GM18907 (cell line): ENCODE data around the gene EXOC4.
"Not testable (repeated sequence)": the region's sequence is repeated elsewhere in the genome, so short reads cannot be mapped to it uniquely, and the experiment has no call there.

Experiments used
- ATAC-seq: cut with Tn5 transposase; IDR thresholded peaks from one replicate; pipeline ENCODE4 v1.9.1; 2021; ENCODE audit warnings: mild to moderate bottlenecking, moderate library complexity; ENCODE audit not compliant: unreplicated experiment

EXOC4 gene

GRCh38 chr7:133948588-133948987, 695.7 kb downstream of the EXOC4 start:
- ATAC-seq: no peak

GRCh38 chr7:133950855-133951254, 698.0 kb downstream of the EXOC4 start:
- no peak for ATAC-seq

GRCh38 chr7:133955208-133955607, 702.3 kb downstream of the EXOC4 start:
- ATAC-seq: no peak

- no peak for ATAC-seq
Measured at GRCh38 chr7:133957845-133958244, 705.0 kb downstream of the EXOC4 start.

- no peak for ATAC-seq
Measured at GRCh38 chr7:133958822-133959221, 705.9 kb downstream of the EXOC4 start.

- no peak for ATAC-seq
Measured at GRCh38 chr7:133959505-133959904, 706.6 kb downstream of the EXOC4 start.

- no peak for ATAC-seq
Measured at GRCh38 chr7:133961724-133962123, 708.8 kb downstream of the EXOC4 start.

- ATAC-seq: no peak
Measured at GRCh38 chr7:133962646-133963045, 709.8 kb downstream of the EXOC4 start.

- ATAC-seq: no peak
Measured at GRCh38 chr7:133963629-133964028, 710.8 kb downstream of the EXOC4 start.

- ATAC-seq: no peak
Measured at GRCh38 chr7:133971625-133972024, 718.7 kb downstream of the EXOC4 start.

GRCh38 chr7:133973710-133974109, 720.8 kb downstream of the EXOC4 start:
- no peak for ATAC-seq

GRCh38 chr7:133975130-133975529, 722.3 kb downstream of the EXOC4 start:
- ATAC-seq: no peak

- no peak for ATAC-seq
Measured at GRCh38 chr7:133976140-133976539, 723.3 kb downstream of the EXOC4 start.

- no peak for ATAC-seq
Measured at GRCh38 chr7:133977409-133978274, 724.8 kb downstream of the EXOC4 start.

GRCh38 chr7:133978502-133979295, 725.8 kb downstream of the EXOC4 start:
- ATAC-seq: no peak

- ATAC-seq: no peak
Measured at GRCh38 chr7:133980804-133981203, 727.9 kb downstream of the EXOC4 start.

GRCh38 chr7:133983685-133984419, 731.0 kb downstream of the EXOC4 start:
- ATAC-seq: no peak

GRCh38 chr7:133985300-133985699, 732.4 kb downstream of the EXOC4 start:
- ATAC-seq: no peak

- no peak for ATAC-seq
Measured at GRCh38 chr7:133987582-133987981, 734.7 kb downstream of the EXOC4 start.

GRCh38 chr7:133993547-133993946, 740.7 kb downstream of the EXOC4 start:
- no peak for ATAC-seq

GRCh38 chr7:133994100-133994499, 741.2 kb downstream of the EXOC4 start:
- not testable (repeated sequence) for ATAC-seq
